Sciatic nerve (tissue), 2 donors: ENCODE data around the gene SERPINI1. TPM values are rescaled to one million over a fixed set of nuclear protein-coding genes. Genes with fewer than 3 reads are reported as not detected.

ENCODE experiments used
- ATAC-seq: fragments of 200-7000 bp; cut with Tn5 transposase; one replicate; pipeline ENCODE4 v1.9.1; 2020; ENCODE audit warnings: mild to moderate bottlenecking, moderate library complexity
- DNase-seq: peaks from one replicate; pipeline ENCODE4 v3.0.0-alpha.2; 2020; ENCODE audit warnings: low spot score
- intact Hi-C: fragments of 100-400 bp; cut with DNase I; formaldehyde crosslinking; loops from one replicate; pipeline ENCODE4 v1.14.2; 2022
- total RNA-seq: library from RNA; stranded (reverse); fragmentation: NEBNext Ultra II Directional; extraction: Animal tissue kit (Norgen Biotek cat#: 25700); gene quantifications from one replicate; pipeline ENCODE4 v1.2.1, GENCODE V29; 2021
- donor health status: DM: no; HTN: no; CAD: no.
- donor health status: DM: no; HTN: no; CAD: no.

Gene SERPINI1
- total RNA-seq, 1 donor from 2014 or later, result 10.4 TPM

DNA sequence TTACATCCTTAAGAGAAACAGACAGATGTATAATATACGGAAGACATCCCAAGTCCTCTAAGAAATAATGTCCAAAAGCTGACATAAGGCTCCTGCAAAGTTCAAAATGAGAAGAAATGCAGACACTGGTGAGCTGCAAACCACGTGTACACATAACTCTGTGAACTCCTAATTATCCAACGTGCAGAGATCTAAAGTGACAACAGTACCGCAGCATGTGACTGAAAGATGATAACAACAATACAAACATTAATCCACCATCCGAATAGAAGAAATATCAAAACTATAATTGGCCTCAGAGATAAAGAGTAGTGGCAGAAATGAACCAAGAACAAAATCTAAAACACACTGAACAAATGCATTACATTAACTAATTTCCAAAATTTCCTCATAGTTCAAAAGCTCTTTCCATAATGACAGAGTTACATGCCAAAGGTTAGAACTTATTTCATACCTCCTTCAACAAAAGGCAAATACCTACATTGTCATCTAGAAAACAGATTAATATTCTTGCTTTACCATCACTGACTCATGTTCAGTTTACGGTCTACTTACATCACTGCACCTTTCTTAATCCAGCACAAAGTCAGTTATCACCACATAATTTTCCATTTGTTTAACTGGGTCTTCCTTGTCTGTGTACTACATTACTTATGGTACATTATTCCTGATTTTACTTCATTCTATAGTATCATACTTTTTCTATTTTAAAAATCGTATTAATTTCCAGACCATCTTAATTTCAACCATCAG lies 3.0 kb upstream of the SERPINI1 start:
- intact Hi-C loops, result no loop called here
- ATAC-seq, result no peak
- DNase-seq, result no peak

GRCh38 chr3:167733961-167734497 lies 1.5 kb upstream of the SERPINI1 start:
- no peak for DNase-seq
- intact Hi-C loops, result no loop called here
- no peak for ATAC-seq

DNA sequence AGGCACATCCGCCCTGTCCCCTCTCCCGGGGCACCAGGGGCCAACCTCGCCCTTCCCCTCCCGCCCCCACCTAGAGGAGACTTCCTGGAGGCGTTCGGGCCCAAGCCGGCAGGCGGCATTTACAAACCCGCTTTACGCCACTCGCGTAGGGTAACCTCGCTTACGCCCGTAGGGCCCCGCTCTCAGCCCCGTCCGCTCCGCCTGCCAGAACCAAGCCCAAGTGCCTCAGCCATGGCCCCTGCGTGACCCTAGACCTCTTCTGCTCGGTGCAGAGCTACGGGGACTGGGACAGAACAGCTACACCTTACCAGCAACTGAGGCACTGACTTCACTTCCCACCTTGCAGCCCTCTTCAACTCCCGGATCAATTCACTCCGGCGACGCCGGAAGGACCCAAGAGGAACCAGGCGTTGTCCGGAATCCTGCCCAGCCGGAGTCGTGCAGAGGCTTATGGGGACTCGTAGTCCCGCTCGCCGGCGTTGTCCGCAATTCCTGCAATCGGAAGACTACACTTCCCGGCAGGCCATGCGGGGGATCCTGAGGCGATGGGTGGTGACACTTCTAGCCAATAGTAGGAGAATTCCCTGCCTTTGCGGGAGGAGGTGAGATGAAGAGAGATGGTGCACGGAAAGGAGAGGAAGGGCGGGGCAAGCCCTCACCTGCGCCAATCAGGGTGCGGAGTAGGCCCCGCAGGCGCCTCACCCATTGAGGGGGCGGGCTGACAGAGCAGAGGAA lies 856 bp upstream of the SERPINI1 start, which contains the start of gene PDCD10:
TSS of gene PDCD10 (minus strand) at position 395 of the 735 bp plus-strand sequence. CDS start 14,735 bp downstream, outside the sequence.
- intact Hi-C loops, result no loop called here

GRCh38 chr3:167736264-167736787 lies 805 bp downstream of the SERPINI1 start:
- ATAC-seq (no peak), DNase-seq (no peak)
- intact Hi-C loops, result no loop called here

More for the DNA sequence above, 856 bp upstream of the SERPINI1 start, which contains the start of gene PDCD10:
- DNase-seq, result peak; percentile 97
- peak; percentile 99 for ATAC-seq

DNA sequence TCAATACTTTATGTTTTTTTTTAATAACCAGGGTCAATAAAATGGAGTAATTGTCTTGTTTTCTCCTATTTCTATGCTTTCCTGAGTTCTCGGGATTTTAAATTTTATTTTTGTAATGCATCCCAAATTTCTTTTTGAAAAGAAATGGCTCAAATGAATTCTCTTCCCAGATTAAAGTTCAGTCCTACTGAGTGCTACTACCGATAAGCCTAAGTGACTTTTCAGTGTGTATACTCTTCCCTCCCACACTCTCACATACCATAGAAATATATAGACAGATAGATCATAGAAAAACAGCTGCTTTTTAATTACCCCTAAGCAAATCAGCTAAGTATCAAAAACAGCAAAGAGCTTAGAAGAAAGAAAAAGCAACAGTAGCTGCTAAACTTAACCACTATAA lies 1.5 kb downstream of the SERPINI1 start:
- intact Hi-C loops, result no loop called here
- ATAC-seq, result no peak
- no peak for DNase-seq

DNA sequence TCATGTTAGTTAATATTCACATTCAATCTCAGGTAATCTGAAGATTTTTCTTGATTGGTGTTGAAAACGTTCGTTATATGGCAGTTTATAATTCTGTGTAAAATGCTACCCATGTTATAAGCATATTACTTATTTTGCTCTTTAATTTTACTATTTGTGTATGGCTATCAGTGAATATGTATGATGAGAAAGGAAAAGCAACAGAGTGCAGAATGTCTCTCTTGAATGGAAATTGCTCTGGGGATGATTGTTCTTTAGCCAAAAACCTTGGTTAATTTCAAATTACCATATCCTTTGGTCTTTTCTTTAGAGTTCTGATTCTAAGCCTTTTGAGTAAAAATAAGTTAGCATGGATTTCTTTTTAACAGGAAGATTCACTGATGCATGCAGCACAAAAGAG lies 2.5 kb downstream of the SERPINI1 start:
- DNase-seq (no peak), ATAC-seq (no peak)
- intact Hi-C loops, result no loop called here

DNA sequence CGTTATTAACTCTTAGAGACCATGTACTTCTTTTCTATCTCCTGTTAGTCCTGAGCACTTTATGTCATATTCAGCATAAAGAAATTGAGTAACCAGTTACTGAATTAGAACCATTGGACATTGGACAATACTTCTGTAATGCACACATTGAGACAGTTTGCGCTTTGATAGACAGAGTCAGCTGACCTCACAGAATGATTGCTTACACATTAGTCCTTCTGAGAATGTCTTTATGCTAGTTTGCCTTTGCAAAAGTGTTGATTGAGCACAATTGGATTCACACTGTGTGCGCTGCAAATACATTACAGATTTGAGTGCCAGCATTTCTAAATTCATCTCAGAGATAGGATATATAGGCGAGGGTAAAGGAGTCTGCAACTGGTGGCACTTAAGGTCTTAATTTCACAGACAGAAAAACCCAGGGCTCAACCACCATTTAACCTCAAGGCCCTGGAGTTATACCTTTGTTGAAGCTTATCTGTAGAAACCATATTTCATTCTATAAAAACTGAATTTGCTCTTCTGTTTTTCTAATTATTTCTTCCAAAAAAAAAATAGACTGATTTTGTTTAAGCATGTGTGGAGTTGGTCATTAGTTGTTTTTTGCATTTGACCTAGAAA lies 3.8 kb downstream of the SERPINI1 start:
- no peak for ATAC-seq
- DNase-seq, result no peak
- intact Hi-C loops, result no loop called here

GRCh38 chr3:167740961-167741587 lies 5.6 kb downstream of the SERPINI1 start:
- intact Hi-C loops, result no loop called here
- ATAC-seq, result no peak
- DNase-seq, result no peak

- ATAC-seq (no peak), DNase-seq (no peak)
- intact Hi-C loops, result no loop called here
Observed at GRCh38 chr3:167742338-167742737, 6.8 kb downstream of the SERPINI1 start.

DNA sequence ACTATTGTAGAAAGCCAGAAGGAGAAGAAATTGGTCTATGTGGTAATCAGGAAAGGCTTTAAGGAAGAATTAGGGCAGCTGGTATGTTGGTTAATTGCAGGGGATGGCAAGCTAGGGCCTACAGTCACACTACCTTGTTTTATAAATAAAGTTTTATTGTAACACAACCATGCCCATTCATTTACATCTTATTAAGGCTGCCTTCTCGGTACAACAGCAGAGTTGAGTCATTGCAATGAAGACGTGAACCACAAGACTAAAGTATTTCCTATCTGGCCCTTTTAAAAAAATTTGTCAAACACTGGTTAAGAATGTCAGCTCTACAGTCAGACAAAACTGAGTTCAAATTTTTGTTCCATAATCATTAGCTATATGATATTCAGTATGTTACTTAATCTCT lies 8.3 kb downstream of the SERPINI1 start:
- no peak for ATAC-seq
- intact Hi-C loops, result no loop called here
- DNase-seq, result no peak

- no peak for DNase-seq
- intact Hi-C loops, result no loop called here
- no peak for ATAC-seq
Observed at GRCh38 chr3:167749209-167749608, 13.7 kb downstream of the SERPINI1 start.

GRCh38 chr3:167749728-167750127 lies 14.2 kb downstream of the SERPINI1 start:
- ATAC-seq (no peak), DNase-seq (no peak)
- intact Hi-C loops, result no loop called here

DNA sequence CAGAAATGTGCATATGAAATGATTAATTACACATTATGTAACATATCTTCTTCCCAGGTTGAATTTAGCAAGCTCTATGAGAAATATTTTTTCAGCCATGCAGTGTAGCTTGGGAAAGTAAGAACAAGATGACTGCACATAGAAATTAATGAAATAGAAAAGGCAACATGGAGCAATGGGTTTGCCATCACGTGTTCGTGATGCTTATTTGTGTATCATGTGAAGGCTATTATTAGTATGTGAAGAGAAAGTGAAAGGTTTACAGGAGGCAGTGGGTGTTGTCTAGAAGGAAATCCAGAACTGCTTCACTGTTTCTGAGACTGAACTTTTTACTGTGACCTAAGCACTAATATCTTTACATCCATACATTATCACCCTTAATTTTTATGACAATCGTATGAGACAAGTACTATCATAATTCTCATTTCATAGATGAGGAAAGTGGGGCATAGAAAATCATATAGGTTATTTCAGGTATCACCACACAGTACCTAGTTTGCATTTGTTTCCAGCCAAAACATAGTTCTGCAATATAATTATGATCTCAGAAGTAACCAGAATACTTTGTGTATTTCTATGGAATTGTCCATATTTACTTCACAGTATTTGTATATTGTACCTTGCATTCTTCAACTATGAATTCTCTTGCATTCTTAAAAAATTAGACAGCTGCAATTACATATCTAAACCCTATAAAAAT lies 14.9 kb downstream of the SERPINI1 start:
- ATAC-seq (no peak), DNase-seq (no peak)
- intact Hi-C loops, result no loop called here

DNA sequence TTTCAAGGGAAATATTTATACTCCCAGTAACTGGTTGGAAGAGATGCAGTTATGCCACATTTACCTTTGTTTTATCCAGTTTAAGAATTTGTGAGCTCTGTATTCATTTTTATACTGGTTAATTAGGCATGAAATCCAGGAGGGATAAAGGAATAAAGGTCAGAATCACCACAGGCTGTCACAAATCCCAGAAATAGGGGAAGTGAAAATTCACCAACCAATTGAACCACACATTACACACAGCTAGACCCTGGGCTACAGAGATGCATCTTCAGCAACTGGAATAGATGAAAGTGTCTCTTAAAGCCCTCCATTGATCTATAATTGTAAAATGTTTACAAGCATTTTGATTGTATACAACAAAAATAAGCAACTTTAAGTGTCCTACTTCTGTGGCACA lies 18.5 kb downstream of the SERPINI1 start:
- intact Hi-C loops, result no loop called here
- ATAC-seq (no peak), DNase-seq (no peak)

DNA sequence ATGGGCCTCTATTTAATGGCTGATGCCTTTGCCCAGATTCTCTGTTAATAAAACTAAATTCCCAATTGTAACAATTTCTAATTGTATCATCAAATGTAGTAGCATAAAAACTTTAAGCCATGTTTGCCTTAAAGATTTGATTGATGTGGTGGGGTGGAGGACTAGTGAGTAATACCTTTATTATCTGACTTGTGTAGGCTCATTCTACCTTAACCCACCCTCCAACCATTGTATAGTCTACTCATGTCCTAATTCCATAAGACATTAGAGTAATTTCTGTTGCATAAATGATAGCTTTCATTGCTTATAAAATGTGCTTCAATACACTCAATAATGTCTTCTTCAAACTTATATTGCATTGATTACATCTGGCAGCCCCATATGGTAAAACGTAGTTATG lies 25.8 kb downstream of the SERPINI1 start:
- DNase-seq (no peak), ATAC-seq (no peak)
- intact Hi-C loops, result no loop called here

DNA sequence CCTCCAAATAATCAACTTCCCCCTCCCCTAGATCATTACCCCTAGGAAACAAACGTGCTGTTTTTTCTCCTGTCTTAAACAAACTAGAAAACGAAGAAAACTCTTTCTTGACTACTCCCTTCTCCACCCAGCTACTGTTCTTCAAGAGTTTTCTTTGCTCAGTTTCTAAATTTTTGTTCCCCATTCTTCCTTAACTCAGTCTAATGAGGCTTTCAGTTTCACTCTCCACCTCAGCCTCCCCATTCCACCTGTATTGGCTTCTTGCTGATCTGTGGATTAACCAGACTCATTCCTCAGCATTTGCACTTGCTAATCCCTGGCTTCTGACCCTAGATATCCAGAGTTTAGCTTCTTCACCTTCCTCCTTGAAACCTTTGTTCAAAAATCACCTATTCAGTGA lies 26.8 kb downstream of the SERPINI1 start:
- intact Hi-C loops, result no loop called here
- DNase-seq (no peak), ATAC-seq (no peak)

GRCh38 chr3:167772992-167773391 lies 37.5 kb downstream of the SERPINI1 start:
- intact Hi-C loops, result no loop called here
- ATAC-seq, result no peak
- DNase-seq, result no peak

GRCh38 chr3:167773584-167773983 lies 38.1 kb downstream of the SERPINI1 start:
- ATAC-seq (no peak), DNase-seq (no peak)
- intact Hi-C loops, result no loop called here
